Ishikawa (cell line): ENCODE data around the gene NPC1.

Source experiments
- CREB1 ChIP-seq: IDR thresholded peaks from 2 replicates; pipeline ENCODE4 v1.6.1; 2012; ENCODE audit warnings: low read depth
- RAD21 ChIP-seq: IDR thresholded peaks from 2 replicates; pipeline ENCODE4 v1.6.1; 2012; ENCODE audit warnings: low read depth
- YY1 ChIP-seq: IDR thresholded peaks from 2 replicates; pipeline ENCODE4 v1.6.1; 2012; ENCODE audit warnings: low read depth

DNA sequence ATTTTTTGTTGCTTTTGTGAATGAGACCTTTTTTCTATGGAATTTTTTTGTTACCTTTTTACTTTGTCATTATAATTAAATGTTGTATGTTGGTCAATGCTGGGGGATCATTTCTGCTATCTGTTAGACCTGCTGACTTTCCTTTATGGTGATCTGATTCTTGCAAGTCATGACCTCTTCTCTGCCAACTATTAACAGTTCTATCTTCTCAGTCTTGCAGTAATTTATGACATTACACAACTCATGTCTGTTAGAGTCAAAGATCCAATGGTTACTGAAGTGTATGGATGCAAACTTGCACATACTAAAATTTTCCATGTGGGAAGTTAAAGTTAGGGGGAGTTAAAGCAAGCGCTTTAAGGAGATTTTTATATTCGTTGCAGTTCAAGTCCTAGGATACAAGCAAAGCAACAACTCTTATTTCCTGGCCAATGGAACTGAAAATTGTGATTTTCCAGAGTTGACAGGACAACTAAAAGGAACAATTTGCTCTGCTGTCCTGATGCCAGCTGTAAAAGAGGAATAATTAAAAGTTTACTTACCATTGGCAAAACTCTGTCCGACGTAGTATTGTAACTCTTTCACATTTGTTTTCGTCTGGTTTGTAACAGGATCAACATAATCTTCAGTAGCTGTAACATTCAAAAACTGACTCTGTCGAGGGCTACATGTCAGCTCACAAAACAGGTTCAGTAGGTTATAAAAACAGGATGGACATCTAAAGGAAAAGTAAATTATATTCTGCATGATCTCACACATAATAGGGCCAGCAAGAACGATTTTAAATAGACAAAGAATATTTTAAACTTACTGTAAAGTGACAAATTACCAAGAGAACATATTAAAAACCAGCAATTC lies 17.8 kb downstream of the NPC1 start:
- TF ChIP-seq CREB1 (no peak), RAD21 (no peak), YY1 (no peak)
